ENCODE measurements around the gene MED12L.
A peak's percentile ranks its signal among the peaks of the same experiment; 100 is the strongest.

Gene MED12L

GRCh38 chr3:151227266-151227806 lies 141.9 kb downstream of the MED12L start:
- no peak overlapping the region for H3K27ac ChIP-seq (ENCODE audit: low read length)
- H3F3A ChIP-seq (ENCODE audit: insufficient read depth, low read length) = peaks cover 7% of the 10 kb centered on the region; the same call in 1 of the 2 replicates

GRCh38 chr3:151227807-151228665 lies 142.6 kb downstream of the MED12L start:
- Histone ChIP-seq H3K27ac (ENCODE audit: low read length) (no peak overlapping the region), H3K4me3 (ENCODE audit: low read length) (0 out of 2 replicates have a peak overlapping the region, but pooled peaks have one; percentile 6), H3K4me2 (ENCODE audit: low read depth, low read length) (peak overlapping the region; percentile 35), H3F3A (ENCODE audit: insufficient read depth, low read length) (peaks cover 7% of the 10 kb centered on the region; the same call in 1 of the 2 replicates), H3K9ac (ENCODE audit: low read length) (no peak overlapping the region), H3K79me2 (ENCODE audit: low read length) (no peaks in the 10 kb centered on the region), H3K9me2 (replicated peaks; ENCODE audit: insufficient read depth, low read length) (no peaks in the 10 kb centered on the region), H3K27me3 (replicated peaks; ENCODE audit: insufficient read depth, low read length) (no peaks in the 10 kb centered on the region), H3K36me3 (replicated peaks; ENCODE audit: insufficient read depth, low read length) (no peaks in the 10 kb centered on the region), H3K9me3 (replicated peaks; ENCODE audit: insufficient read depth, low read length) (no peaks in the 10 kb centered on the region), H3K4me1 (ENCODE audit: low read length) (peaks cover 23% of the 10 kb centered on the region), H4K20me1 (ENCODE audit: insufficient read depth, low read length) (no peaks in the 10 kb centered on the region), H2AFZ (ENCODE audit: low read length) (0 out of 2 replicates have a peak overlapping the region, but pooled peaks have one; percentile 10)
- TF ChIP-seq, protein P1, sequence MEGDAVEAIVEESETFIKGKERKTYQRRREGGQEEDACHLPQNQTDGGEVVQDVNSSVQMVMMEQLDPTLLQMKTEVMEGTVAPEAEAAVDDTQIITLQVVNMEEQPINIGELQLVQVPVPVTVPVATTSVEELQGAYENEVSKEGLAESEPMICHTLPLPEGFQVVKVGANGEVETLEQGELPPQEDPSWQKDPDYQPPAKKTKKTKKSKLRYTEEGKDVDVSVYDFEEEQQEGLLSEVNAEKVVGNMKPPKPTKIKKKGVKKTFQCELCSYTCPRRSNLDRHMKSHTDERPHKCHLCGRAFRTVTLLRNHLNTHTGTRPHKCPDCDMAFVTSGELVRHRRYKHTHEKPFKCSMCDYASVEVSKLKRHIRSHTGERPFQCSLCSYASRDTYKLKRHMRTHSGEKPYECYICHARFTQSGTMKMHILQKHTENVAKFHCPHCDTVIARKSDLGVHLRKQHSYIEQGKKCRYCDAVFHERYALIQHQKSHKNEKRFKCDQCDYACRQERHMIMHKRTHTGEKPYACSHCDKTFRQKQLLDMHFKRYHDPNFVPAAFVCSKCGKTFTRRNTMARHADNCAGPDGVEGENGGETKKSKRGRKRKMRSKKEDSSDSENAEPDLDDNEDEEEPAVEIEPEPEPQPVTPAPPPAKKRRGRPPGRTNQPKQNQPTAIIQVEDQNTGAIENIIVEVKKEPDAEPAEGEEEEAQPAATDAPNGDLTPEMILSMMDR (IDR thresholded peaks at IDR 0.05; ENCODE audit: low read length) = peak; percentile 95
- TF ChIP-seq EZH2phosphoT487 (IDR thresholded peaks at IDR 0.05; ENCODE audit: low read length) = no peak
- DNase-seq = peak; percentile 77

More at GRCh38 chr3:151227266-151227806, 141.9 kb downstream of the MED12L start:
- no peak overlapping the region for H3K9ac ChIP-seq (ENCODE audit: low read length)
- peak overlapping the region; percentile 35 for H3K4me2 ChIP-seq (ENCODE audit: low read depth, low read length)
- H3K9me3 ChIP-seq (replicated peaks; ENCODE audit: insufficient read depth, low read length) = no peaks in the 10 kb centered on the region
- H4K20me1 ChIP-seq (ENCODE audit: insufficient read depth, low read length) = no peaks in the 10 kb centered on the region
- TF ChIP-seq, protein P1 (IDR thresholded peaks at IDR 0.05; ENCODE audit: low read length) = no peak
- TF ChIP-seq EZH2 (optimal IDR thresholded peaks at IDR 0.05; ENCODE audit: low read depth, low read length) (no peak), EZH2phosphoT487 (IDR thresholded peaks at IDR 0.05; ENCODE audit: low read length) (no peak)
- H3K27me3 ChIP-seq (replicated peaks; ENCODE audit: insufficient read depth, low read length) = no peaks in the 10 kb centered on the region
- H2AFZ ChIP-seq (ENCODE audit: low read length) = no peak overlapping the region
- no peaks in the 10 kb centered on the region for H3K79me2 ChIP-seq (ENCODE audit: low read length)
- peak; percentile 21 for DNase-seq
- no peaks in the 10 kb centered on the region for H3K9me2 ChIP-seq (replicated peaks; ENCODE audit: insufficient read depth, low read length)
- H3K4me1 ChIP-seq (ENCODE audit: low read length) = peaks cover 23% of the 10 kb centered on the region
- no peaks in the 10 kb centered on the region for H3K36me3 ChIP-seq (replicated peaks; ENCODE audit: insufficient read depth, low read length)
- 0 out of 2 replicates have a peak overlapping the region, but pooled peaks have one; percentile 6 for H3K4me3 ChIP-seq (ENCODE audit: low read length)

DNA sequence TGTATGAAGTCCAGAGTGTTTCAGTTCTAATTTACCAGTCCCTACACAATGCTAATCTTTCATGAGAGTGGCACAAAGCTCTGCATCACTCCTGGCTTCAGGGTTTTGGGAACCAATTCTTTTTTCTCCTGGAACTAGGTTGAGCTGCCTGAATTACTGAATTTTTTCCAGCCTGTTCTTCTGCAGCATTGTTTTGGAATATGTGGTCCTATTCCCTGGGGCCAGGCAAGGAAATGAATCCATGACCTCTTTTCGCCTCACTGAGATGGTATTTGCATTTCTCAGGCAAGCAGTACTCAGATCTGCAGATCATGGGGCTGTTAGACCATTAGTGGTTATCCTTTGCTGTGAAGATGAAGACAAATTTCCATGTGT lies 143.2 kb downstream of the MED12L start:
- DNase-seq = no peak
- Histone ChIP-seq H3K9me3 (replicated peaks; ENCODE audit: insufficient read depth, low read length) (no peaks in the 10 kb centered on the region), H2AFZ (ENCODE audit: low read length) (0 out of 2 replicates have a peak overlapping the region, but pooled peaks have one; percentile 10), H4K20me1 (ENCODE audit: insufficient read depth, low read length) (no peaks in the 10 kb centered on the region), H3F3A (ENCODE audit: insufficient read depth, low read length) (peaks cover 7% of the 10 kb centered on the region; the same call in 1 of the 2 replicates), H3K27me3 (replicated peaks; ENCODE audit: insufficient read depth, low read length) (no peaks in the 10 kb centered on the region), H3K9me2 (replicated peaks; ENCODE audit: insufficient read depth, low read length) (no peaks in the 10 kb centered on the region), H3K4me1 (ENCODE audit: low read length) (peaks cover 23% of the 10 kb centered on the region), H3K4me3 (ENCODE audit: low read length) (no peak overlapping the region), H3K36me3 (replicated peaks; ENCODE audit: insufficient read depth, low read length) (no peaks in the 10 kb centered on the region), H3K79me2 (ENCODE audit: low read length) (no peaks in the 10 kb centered on the region), H3K9ac (ENCODE audit: low read length) (no peak overlapping the region), H3K27ac (ENCODE audit: low read length) (no peak overlapping the region), H3K4me2 (ENCODE audit: low read depth, low read length) (peak overlapping the region; percentile 21; the same call in 1 of the 2 replicates)
- TF ChIP-seq EZH2phosphoT487 (IDR thresholded peaks at IDR 0.05; ENCODE audit: low read length) = no peak
- TF ChIP-seq EZH2 (optimal IDR thresholded peaks at IDR 0.05; ENCODE audit: low read depth, low read length) = no peak
- TF ChIP-seq, protein P1 (IDR thresholded peaks at IDR 0.05; ENCODE audit: low read length) = no peak
